Measurements from ENCODE around the gene KRT14.
"Not testable (repeated sequence)": the region's sequence is repeated elsewhere in the genome, so short reads cannot be mapped to it uniquely, and the experiment has no call there.

KRT14 gene

DNA sequence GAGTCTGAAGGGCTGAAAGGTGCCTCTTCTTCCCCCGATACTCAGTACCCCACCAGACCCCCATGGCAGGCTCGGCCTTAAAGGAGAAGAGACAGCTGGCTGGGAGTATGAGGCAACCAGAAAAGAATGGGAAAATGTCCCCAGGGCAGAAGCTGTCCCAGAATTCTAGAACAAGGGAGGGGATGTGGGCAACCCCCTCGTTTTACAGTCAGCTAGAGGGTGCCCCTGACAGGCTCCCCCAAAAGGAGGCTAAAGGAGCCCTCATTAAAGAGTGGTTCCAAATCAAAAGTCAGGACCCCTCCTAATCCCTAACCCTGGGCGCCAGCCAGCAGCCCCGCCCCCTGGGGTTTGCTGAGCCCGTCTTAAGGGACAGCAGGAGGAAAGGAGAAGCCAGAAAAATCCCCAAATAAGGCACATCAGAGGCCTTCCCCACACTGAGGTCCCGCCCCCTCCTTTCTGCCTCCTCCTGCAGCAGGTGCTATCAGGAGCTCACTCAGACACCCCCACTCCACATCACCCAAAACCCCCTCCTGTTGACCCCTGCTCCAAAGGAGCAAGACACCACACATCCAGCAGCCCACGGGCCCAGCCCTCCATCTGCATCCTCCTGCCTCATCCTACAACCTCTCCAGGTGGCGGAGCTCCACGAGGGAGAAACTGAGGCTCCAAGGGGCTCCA is 36.6 kb upstream of the KRT14 start:
- DNase-seq (ENCODE audit: low read depth in 3 of 3): not testable (repeated sequence)

GRCh38 chr17:41622340-41623183 is 35.9 kb upstream of the KRT14 start:
- not testable (repeated sequence) for DNase-seq (ENCODE audit: low read depth in 3 of 3)

DNA sequence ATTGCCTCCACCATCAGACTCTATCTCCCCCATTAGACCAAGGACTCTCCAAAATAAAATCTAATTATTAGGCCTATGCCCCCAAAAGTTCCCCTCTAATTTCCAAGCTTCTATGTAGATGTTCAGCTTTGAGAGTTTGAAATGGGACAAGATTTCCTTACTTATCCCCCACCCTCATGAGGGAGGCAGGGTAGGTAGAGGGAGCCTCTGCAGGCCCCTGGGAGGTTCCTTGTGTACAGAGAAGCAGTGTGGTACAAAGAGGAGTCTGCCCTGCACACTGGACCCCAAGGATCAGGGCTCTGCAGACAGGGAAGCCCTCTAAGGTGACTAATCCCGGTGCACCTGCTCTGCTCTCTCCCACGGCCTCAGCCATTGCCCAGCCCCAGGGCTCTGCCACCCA is 35.2 kb upstream of the KRT14 start:
- DNase-seq (ENCODE audit: low read depth in 3 of 3): no peak

- not testable (repeated sequence) for DNase-seq (ENCODE audit: low read depth in 3 of 3)
These were observed 34.7 kb upstream of the KRT14 start for GRCh38 chr17:41621435-41621817.

DNA sequence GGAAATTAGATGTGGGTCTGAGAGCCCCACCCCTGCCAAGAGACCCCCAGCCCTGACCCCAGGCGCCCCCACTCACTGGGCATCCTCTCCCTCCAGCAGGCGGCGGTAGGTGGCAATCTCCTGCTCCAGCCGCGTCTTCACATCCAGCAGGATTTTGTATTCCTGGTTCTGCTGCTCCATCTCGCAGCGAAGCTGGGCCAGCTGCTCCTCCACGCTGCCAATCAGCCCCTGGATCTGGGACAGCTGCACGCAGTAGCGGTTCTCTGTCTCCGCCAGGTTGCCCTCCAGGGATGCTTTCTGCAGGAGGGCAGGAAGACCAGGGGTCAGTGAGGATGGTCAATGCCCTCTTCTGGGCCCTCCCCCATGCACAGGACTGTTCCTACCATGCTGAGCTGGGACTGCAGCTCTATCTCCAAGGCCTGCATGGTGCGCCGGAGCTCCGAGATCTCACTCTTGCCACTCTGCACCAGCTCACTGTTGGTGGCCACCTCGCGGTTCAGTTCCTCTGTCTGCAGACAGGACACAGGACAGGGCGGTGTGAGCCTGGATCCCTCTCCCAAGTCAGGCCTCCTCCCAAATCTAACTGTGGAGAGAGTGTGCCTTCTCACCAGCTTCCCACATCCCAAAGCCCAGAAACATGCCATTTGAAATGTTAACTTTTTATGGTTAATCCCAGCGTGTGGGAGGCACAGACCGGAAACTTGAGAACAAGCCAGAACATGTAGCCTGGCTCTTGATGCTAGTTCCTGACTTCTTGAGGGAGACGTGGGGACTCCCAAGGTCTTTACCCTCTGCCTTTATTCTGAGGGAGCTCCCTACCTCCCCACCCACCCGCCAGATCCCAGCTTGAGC is 34.1 kb upstream of the KRT14 start:
- no peak for DNase-seq (ENCODE audit: low read depth in 3 of 3)

GRCh38 chr17:41619927-41620582 is 33.4 kb upstream of the KRT14 start:
- DNase-seq (ENCODE audit: low read depth in 3 of 3): not testable (repeated sequence)

GRCh38 chr17:41619036-41619926 is 32.6 kb upstream of the KRT14 start:
- no peak for DNase-seq (ENCODE audit: low read depth in 3 of 3)

DNA sequence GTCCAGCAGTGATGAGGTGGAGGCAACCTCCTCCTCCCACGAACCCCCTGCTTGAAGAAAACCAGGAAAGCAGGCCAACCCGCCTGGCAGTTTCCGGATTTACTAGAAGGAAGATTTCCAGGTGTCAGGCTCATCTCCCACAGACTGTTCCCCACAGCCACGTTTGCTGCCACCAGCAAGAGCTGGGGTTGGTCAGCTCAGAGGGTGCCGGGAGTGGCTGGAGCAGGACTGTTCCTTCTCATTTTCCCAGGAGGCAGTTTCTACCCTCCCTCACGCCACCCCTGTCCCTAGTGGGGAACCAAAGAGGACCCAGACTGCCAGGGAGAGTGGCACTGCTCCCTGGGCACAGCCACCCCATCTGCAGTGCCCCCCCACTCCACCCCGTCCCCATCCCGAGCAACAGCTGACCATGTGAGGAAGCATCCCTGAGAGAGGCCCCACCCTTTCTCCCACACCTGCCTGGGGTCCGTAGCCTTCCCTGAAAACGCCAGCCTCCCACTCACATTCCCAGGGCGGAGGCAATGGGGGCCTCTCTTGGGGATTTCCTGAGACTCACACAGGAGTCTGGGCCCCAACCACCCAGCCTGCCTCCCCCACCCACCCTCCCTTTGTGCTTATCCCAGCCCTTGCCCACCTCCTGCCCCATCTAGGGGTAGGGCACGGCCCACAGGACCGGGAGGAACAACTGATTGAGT is 31.8 kb upstream of the KRT14 start:
- no peak for DNase-seq (ENCODE audit: low read depth in 3 of 3)

DNA sequence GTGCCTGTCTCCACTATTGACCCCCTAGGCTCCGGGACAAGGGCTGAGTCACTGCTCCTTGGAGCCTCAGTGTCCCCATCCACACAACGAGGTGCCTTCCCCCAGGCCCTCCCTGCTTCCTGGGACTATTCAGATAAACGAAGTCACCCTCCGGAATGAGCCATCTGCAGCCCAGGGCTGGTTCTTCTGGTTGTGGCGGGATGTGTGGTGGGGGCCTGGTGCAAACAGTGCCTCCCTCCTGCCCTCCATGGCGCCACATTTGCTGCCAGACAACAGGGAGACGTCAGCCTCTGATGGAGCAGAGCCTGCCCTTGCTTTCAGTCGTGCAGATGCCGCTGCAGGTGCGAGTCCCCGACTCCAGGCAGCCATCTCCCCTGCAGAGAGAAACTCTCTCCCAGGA is 31.0 kb upstream of the KRT14 start:
- no peak for DNase-seq (ENCODE audit: low read depth in 3 of 3)

DNA sequence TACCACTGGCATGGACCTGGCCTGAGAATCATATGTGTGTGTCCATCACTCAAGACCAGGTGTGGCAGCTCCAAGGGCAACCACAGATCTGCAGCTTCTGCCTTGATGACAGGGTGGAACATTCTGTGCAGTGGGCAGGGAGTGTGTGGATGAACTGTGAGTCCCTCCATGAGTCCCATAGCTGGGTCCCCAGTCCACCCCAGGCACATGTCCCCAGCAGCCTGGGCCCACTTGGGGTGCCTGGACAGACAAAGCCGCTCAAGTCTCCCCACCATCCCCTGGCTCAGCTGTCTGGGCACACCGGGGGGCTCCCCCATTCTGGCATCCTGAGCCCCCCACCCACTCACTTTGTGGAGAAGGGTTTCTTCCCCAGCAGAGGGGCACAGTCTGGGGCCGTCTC is 30.4 kb upstream of the KRT14 start:
- DNase-seq (ENCODE audit: low read depth in 3 of 3): no peak

DNA sequence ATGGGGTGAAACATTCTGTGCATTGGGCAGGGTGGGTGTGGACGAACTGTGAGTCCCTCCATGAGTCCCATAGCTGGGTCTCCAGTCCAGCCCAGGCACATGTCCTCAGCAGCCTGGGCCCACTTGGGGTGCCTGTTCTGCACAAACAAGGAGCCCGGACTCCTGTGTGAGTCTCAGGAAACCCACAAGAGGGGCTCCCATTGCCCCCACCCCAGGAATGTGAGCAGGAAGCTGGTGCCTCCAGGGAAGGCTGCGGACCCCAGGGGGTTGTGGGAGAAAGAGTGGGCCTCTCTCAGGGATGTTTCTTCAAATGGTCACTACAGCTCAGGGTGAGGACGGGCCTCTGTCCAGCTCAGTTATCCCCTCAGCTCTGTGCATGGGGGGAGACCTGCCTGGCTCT is 29.8 kb upstream of the KRT14 start:
- DNase-seq (ENCODE audit: low read depth in 3 of 3): not testable (repeated sequence)

DNA sequence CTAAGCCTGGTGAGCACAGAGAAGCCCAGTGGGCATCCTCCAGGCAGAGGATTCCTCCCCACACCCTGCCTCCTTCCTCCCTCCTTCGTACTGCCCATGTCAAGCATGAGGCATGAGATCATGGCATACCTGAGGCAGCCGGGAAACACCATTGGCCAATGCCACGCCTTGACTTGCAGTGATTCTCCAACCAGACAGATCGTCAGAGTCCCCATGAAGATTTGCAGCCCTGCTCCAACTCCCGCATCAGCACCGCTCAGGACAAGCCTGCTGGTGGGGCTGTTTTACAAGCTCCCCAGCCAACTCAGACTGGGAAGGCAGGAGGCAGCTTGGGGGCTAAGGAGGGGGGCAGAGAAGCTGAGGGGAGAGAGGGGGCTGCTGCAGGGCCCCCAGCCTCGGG is 28.8 kb upstream of the KRT14 start:
- no peak for DNase-seq (ENCODE audit: low read depth in 3 of 3)

GRCh38 chr17:41614767-41615166 is 28.1 kb upstream of the KRT14 start:
- DNase-seq (ENCODE audit: low read depth in 3 of 3): not testable (repeated sequence)

GRCh38 chr17:41614098-41614497 is 27.4 kb upstream of the KRT14 start:
- DNase-seq (ENCODE audit: low read depth in 3 of 3): no peak

- DNase-seq (ENCODE audit: low read depth in 3 of 3): no peak
These were observed 26.8 kb upstream of the KRT14 start for GRCh38 chr17:41613277-41614082.

DNA sequence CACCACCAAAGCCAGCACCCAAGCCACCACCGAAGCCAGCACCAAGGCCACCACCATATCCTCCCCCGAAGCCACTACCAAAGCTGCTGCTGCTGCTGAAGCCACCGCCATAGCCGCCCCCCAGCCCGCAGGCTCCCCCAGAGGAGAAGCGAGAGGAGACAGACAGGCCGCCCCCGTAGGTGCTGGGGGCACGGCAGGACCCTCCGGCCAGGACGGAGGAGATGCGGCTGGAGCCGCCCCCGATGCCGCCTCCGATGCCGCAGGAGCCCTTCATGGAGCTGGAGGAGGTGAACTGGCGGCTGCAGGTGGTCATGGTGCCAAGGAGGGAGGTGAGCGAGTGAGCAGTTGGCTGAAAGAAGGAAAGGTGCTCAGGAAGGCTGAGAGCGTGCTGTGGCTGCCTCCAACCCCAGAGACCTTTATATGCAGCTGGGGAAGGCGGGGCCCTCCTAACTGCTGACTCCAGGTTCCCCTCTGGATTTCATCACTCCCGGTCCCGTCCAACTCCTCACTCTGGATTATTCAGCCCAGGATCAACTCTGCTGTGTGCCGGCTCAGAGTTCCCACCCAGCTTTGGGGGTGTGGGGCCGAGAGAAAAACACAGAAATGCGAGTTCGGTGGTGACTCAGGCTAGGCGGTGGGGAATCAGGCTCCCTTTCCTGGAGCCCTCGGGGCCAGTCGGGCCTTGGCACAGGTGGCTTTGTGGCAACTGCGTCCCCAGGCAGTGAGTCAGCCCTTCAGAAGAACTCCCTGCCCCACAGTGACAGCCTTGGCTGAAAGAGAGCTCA is 25.9 kb upstream of the KRT14 start, which contains the start of gene KRT16:
Gene KRT16, minus strand, starts transcription at position 392 of the 785 bp plus-strand sequence. Its CDS starts 79 bp downstream, at position 313.
- not testable (repeated sequence) for DNase-seq (ENCODE audit: low read depth in 3 of 3)

GRCh38 chr17:41610965-41611640 is 24.4 kb upstream of the KRT14 start:
- DNase-seq (ENCODE audit: low read depth in 3 of 3): no peak

DNA sequence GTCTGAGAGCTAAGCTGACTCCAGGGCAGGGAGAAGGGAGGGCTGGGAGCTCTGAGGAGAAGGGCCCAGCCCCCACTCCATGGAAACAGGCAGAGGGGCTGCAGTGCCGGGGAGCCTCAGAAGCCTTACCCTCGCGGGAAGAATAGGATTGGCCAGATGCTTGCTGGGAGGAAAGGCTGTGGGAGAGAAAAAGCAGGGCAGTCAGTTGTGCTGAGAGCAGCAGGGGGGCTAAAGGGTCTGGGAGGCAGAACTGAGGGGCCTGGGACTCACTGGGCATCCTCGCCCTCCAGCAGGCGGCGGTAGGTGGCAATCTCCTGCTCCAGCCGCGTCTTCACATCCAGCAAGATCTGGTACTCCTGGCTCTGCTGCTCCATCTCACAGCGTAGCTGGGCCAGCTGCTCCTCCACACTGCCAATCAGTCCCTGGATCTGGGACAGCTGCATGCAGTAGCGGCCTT is 23.4 kb upstream of the KRT14 start:
- not testable (repeated sequence) for DNase-seq (ENCODE audit: low read depth in 3 of 3)
